SK-N-SH (cell line): ENCODE results near the gene ESRP2. TPM values are rescaled to one million over a fixed set of nuclear protein-coding genes. Genes with fewer than 3 reads are reported as not detected.

ENCODE experiments used
- CTCF ChIA-PET: fragments of 300-600, 350-600 bp; formaldehyde crosslinking; extraction: SDS; loops from one replicate; lab custom pipeline; 2021; lab: Yijun Ruan, JAX
- POLR2A ChIA-PET: fragments of 350-600 bp; sonication (Branson Sonifier 250); formaldehyde crosslinking; extraction: SDS; loops from one replicate; lab custom pipeline; 2020; ENCODE audit warnings: antibody characterized with exemption, inconsistent platforms; lab: Yijun Ruan, JAX
- DNase-seq: peaks from one replicate; pipeline ENCODE4 v3.0.0; 2012
- H2AFZ ChIP-seq: fragments of 200-600 bp; sonication (generic); 2 replicates; pipeline ENCODE4 v1.8.1; 2016; ENCODE audit warnings: antibody characterized with exemption, mild to moderate bottlenecking, low read depth
- H3F3A ChIP-seq: fragments of 200-600 bp; sonication (generic); replicated peaks from 2 replicates; pipeline ENCODE3; 2016; ENCODE audit warnings: antibody characterized with exemption, mild to moderate bottlenecking; ENCODE audit not compliant: insufficient read depth
- H3K27ac ChIP-seq, 2 experiments: fragments of 200-500 bp in 1 of 2; fragments of 200-600 bp in 1 of 2; sonication (Bioruptor generic) in 1 of 2; sonication (generic), shearing (Covaris generic) in 1 of 2; 2 replicates each; pipeline versions ENCODE4 v1.5.1 to v1.6.1; 2014 to 2016; ENCODE audit warnings: low read depth in 2 of 2, inconsistent platforms in 1 of 2, low read length in 1 of 2, mild to moderate bottlenecking in 1 of 2, mixed read lengths in 1 of 2
- H3K27me3 ChIP-seq: fragments of 200-600 bp; sonication (generic), shearing (Covaris generic); 2 replicates; pipeline ENCODE4 v1.6.1; 2016; ENCODE audit warnings: mixed run types; ENCODE audit not compliant: insufficient read depth
- H3K36me3 ChIP-seq, 2 experiments: fragments of 200-500 bp in 1 of 2; fragments of 200-600 bp in 1 of 2; sonication (Bioruptor generic) in 1 of 2; sonication (generic) in 1 of 2; replicated peaks in 1 of 2; 2 replicates each; pipeline versions ENCODE3 to v1.5.1; 2014 to 2016; ENCODE audit warnings: low read length in 1 of 2, mild to moderate bottlenecking in 1 of 2; ENCODE audit not compliant: insufficient read depth in 2 of 2, control insufficient read depth in 1 of 2
- H3K4me1 ChIP-seq, 2 experiments: fragments of 200-500 bp in 1 of 2; fragments of 200-600 bp in 1 of 2; sonication (Bioruptor generic) in 1 of 2; sonication (generic), shearing (Covaris generic) in 1 of 2; 2 replicates each; pipeline versions ENCODE4 v1.5.1 to v1.6.1; 2014 to 2016; ENCODE audit warnings: low read depth in 1 of 2, low read length in 1 of 2, mixed run types in 1 of 2; ENCODE audit not compliant: insufficient read depth in 2 of 2, control insufficient read depth in 1 of 2
- H3K4me2 ChIP-seq: fragments of 200-600 bp; sonication (generic), shearing (Covaris generic); 2 replicates; pipeline ENCODE4 v1.6.1; 2017; ENCODE audit warnings: mixed run types
- H3K4me3 ChIP-seq, 2 experiments: fragments of 200-500 bp in 1 of 2; fragments of 200-600 bp in 1 of 2; sonication (Bioruptor generic) in 1 of 2; sonication (generic), shearing (Covaris generic) in 1 of 2; 2 replicates each; pipeline versions ENCODE4 v1.5.1 to v1.8.1; 2014 to 2016; ENCODE audit warnings: low read depth in 2 of 2, inconsistent platforms in 1 of 2, low read length in 1 of 2, mild to moderate bottlenecking in 1 of 2, mixed read lengths in 1 of 2, moderate library complexity in 1 of 2
- H3K79me2 ChIP-seq: fragments of 200-600 bp; sonication (generic); 2 replicates; pipeline ENCODE4 v1.8.1; 2017; ENCODE audit warnings: mild to moderate bottlenecking; ENCODE audit not compliant: insufficient read depth
- H3K9ac ChIP-seq: fragments of 200-600 bp; sonication (generic); 2 replicates; pipeline ENCODE4 v1.6.1; 2017; ENCODE audit warnings: mixed run types
- H3K9me2 ChIP-seq: fragments of 200-600 bp; sonication (generic); 2 replicates; pipeline ENCODE4 v1.6.1; 2017; ENCODE audit warnings: mixed run types
- H3K9me3 ChIP-seq: fragments of 200-600 bp; sonication (generic); 2 replicates; pipeline ENCODE4 v1.6.1; 2017; ENCODE audit warnings: mixed run types, mild to moderate bottlenecking, moderate library complexity
- H4K20me1 ChIP-seq: fragments of 200-600 bp; sonication (generic); 2 replicates; pipeline ENCODE4 v1.6.1; 2017; ENCODE audit warnings: mild to moderate bottlenecking, mixed run types; ENCODE audit not compliant: insufficient read depth
- CHD2 ChIP-seq: fragments of 150-350 bp; IDR thresholded peaks from 2 replicates; pipeline ENCODE4 v1.6.1; 2018; ENCODE audit warnings: low read length; ENCODE audit not compliant: partially characterized antibody
- ELF1 ChIP-seq: IDR thresholded peaks from 2 replicates; pipeline ENCODE4 v1.4.0; 2012
- GATA2 ChIP-seq: sonication (generic); formaldehyde crosslinking; IDR thresholded peaks from 2 replicates; pipeline ENCODE4 v1.5.0; 2020; ENCODE audit warnings: mild to moderate bottlenecking, missing genetic modification reagents
- POLR2AphosphoS5 ChIP-seq: IDR thresholded peaks from 2 replicates; pipeline ENCODE4 v1.6.1; 2012; ENCODE audit warnings: low read depth, low read length
- RCOR1 ChIP-seq: fragments of 150-350 bp; IDR thresholded peaks from 2 replicates; pipeline ENCODE4 v1.6.1; 2017; ENCODE audit warnings: antibody characterized with exemption, low read length
- RXRA ChIP-seq: IDR thresholded peaks from 2 replicates; pipeline ENCODE4 v1.4.0; 2012; ENCODE audit warnings: low read depth, mild to moderate bottlenecking, borderline replicate concordance
- SIN3A ChIP-seq: IDR thresholded peaks from 2 replicates; pipeline ENCODE4 v1.6.1; 2012; ENCODE audit warnings: low read depth, mild to moderate bottlenecking, low read length, moderate library complexity, borderline replicate concordance
- TEAD4 ChIP-seq: IDR thresholded peaks from 2 replicates; pipeline ENCODE4 v1.4.0; 2012; ENCODE audit warnings: mild to moderate bottlenecking, borderline replicate concordance; ENCODE audit not compliant: insufficient read depth
- WGBS: methylation state at CpG from one replicate; pipeline ENCODE4 v1.1.6; 2017; ENCODE audit warnings: low lambda C conversion rate; 5-methylcytosine and 5-hydroxymethylcytosine counted together
- polyA plus RNA-seq, 3 experiments: library from polyadenylated mRNA; depleted of rRNA; stranded (reverse); fragments of >200 nt; gene quantifications; 2 replicates each; pipeline ENCODE4 v1.2.3, GENCODE V29; 2012
- TF ChIP-seq, protein P1 (sequence below): IDR thresholded peaks from 2 replicates; pipeline ENCODE4 v1.4.0; 2012; ENCODE audit warnings: low read depth
- TF ChIP-seq, protein P2 (sequence below): IDR thresholded peaks from 2 replicates; pipeline ENCODE4 v1.4.0; 2012; ENCODE audit warnings: low read depth, borderline replicate concordance
- TF ChIP-seq, protein P3 (sequence below): IDR thresholded peaks from 2 replicates; pipeline ENCODE4 v1.4.0; 2012; ENCODE audit warnings: low read depth, borderline replicate concordance
- TF ChIP-seq, protein P4 (sequence below): fragments of 150-350 bp; IDR thresholded peaks from 2 replicates; pipeline ENCODE4 v1.6.1; 2016; ENCODE audit warnings: mild to moderate bottlenecking, low read depth, low read length
- TF ChIP-seq, protein P5 (sequence below): IDR thresholded peaks from 2 replicates; pipeline ENCODE4; 2012

ESRP2 gene
- polyA plus RNA-seq, 1 of the 3 experiments (the other 2 are of a cell fraction) = 0.07 TPM

DNA sequence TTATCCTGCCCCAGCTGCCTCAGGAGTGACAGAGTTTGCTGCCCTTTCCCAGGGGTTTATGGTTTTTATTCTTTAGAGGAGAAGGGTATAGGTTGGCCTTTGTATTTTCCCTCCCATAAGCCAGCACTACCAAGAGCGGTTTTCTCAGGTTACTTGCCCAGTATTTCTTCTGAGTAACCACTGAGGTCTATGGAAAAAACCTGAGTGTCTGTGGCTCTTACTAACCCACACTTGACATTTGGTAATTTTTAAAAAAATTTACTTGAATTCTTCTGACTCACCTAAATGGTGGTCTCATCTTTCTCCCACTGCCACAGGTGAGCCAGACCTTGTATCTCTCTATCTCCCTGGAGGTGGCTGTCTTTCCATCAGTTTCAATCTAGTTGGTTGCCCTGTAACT, 34.4 kb upstream of the ESRP2 start:
- H3K27me3 ChIP-seq = no peaks in the 10 kb centered on the region
- H3K36me3 ChIP-seq = peaks cover 8 to 12% of the 10 kb centered on the region in 2 experiments
- H3K27ac ChIP-seq = no peak overlapping the region
- H4K20me1 ChIP-seq = peaks cover 21% of the 10 kb centered on the region
- no peak for DNase-seq
- H3K4me3 ChIP-seq = no peak overlapping the region
- CTCF ChIA-PET = interaction anchor here (13.8 kb wide), 1 partner anchor 61 kb away, joined by 355 read pairs; no protein-coding TSS in a partner anchor
- peaks cover 97% of the 10 kb centered on the region for H3K79me2 ChIP-seq
- no peak for TF ChIP-seq CHD2
- TF ChIP-seq, protein P1, sequence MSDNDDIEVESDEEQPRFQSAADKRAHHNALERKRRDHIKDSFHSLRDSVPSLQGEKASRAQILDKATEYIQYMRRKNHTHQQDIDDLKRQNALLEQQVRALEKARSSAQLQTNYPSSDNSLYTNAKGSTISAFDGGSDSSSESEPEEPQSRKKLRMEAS = no peak
- TF ChIP-seq, protein P2, sequence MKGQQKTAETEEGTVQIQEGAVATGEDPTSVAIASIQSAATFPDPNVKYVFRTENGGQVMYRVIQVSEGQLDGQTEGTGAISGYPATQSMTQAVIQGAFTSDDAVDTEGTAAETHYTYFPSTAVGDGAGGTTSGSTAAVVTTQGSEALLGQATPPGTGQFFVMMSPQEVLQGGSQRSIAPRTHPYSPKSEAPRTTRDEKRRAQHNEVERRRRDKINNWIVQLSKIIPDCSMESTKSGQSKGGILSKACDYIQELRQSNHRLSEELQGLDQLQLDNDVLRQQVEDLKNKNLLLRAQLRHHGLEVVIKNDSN = no peak
- TF ChIP-seq GATA2 (CRISPR knock-in tag) = no peak
- TF ChIP-seq, protein P3, sequence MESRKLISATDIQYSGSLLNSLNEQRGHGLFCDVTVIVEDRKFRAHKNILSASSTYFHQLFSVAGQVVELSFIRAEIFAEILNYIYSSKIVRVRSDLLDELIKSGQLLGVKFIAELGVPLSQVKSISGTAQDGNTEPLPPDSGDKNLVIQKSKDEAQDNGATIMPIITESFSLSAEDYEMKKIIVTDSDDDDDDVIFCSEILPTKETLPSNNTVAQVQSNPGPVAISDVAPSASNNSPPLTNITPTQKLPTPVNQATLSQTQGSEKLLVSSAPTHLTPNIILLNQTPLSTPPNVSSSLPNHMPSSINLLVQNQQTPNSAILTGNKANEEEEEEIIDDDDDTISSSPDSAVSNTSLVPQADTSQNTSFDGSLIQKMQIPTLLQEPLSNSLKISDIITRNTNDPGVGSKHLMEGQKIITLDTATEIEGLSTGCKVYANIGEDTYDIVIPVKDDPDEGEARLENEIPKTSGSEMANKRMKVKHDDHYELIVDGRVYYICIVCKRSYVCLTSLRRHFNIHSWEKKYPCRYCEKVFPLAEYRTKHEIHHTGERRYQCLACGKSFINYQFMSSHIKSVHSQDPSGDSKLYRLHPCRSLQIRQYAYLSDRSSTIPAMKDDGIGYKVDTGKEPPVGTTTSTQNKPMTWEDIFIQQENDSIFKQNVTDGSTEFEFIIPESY = no peak
- TF ChIP-seq, protein P4, sequence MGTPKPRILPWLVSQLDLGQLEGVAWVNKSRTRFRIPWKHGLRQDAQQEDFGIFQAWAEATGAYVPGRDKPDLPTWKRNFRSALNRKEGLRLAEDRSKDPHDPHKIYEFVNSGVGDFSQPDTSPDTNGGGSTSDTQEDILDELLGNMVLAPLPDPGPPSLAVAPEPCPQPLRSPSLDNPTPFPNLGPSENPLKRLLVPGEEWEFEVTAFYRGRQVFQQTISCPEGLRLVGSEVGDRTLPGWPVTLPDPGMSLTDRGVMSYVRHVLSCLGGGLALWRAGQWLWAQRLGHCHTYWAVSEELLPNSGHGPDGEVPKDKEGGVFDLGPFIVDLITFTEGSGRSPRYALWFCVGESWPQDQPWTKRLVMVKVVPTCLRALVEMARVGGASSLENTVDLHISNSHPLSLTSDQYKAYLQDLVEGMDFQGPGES = no peak
- TF ChIP-seq RCOR1 = no peak
- TF ChIP-seq, all 33 proteins: peak for 0
- Histone ChIP-seq H3F3A (peaks cover 8% of the 10 kb centered on the region), H3K9ac (no peak overlapping the region), H3K9me3 (no peaks in the 10 kb centered on the region), H2AFZ (no peak overlapping the region), H3K4me1 (peaks cover 0 to 3% of the 10 kb centered on the region in 2 experiments; a peak in 2 of 4 replicates), H3K4me2 (no peak overlapping the region), H3K9me2 (no peaks in the 10 kb centered on the region)
- 84% methylated on average over 1 of the region's 1 CpG for WGBS
- POLR2A ChIA-PET = no interaction called here

DNA sequence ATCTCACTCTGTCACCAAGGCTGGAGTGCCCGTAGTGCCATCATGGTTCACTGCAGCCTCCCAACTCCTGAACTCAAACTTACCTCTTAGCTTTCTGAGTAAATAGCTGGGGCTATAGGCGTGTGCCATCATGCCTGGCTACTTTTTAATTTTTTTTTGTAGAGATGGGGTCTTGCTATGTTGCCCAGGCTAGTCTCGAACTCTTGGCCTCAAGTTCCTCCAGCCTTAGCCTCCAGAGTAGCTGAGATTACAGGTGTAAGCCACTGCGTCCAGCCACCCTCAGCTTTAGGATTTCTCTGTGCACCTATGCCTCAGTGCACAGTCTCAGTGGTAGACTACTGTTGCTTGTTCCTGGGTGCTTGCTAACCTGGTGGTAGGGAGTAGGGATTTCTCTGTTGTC, 33.9 kb upstream of the ESRP2 start:
- ChIA-PET POLR2A (no interaction called here), CTCF (interaction anchor here (13.8 kb wide), 1 partner anchor 61 kb away, joined by 355 read pairs; no protein-coding TSS in a partner anchor)
- Histone ChIP-seq H3F3A (peaks cover 14% of the 10 kb centered on the region), H3K9me2 (no peaks in the 10 kb centered on the region), H3K79me2 (peaks cover 99% of the 10 kb centered on the region), H3K36me3 (peaks cover 5 to 12% of the 10 kb centered on the region in 2 experiments), H3K4me1 (peaks cover 0 to 4% of the 10 kb centered on the region in 2 experiments; a peak in 2 of 4 replicates), H3K4me3 (no peak overlapping the region), H3K27ac (no peak overlapping the region), H4K20me1 (peaks cover 21% of the 10 kb centered on the region), H3K9ac (no peak overlapping the region), H2AFZ (no peak overlapping the region), H3K4me2 (no peak overlapping the region), H3K27me3 (no peaks in the 10 kb centered on the region), H3K9me3 (no peaks in the 10 kb centered on the region)
- TF ChIP-seq POLR2AphosphoS5 (no peak), TEAD4 (no peak), ELF1 (no peak), RXRA (no peak), SIN3A (no peak)
- TF ChIP-seq, protein P2 = no peak
- TF ChIP-seq, protein P5, sequence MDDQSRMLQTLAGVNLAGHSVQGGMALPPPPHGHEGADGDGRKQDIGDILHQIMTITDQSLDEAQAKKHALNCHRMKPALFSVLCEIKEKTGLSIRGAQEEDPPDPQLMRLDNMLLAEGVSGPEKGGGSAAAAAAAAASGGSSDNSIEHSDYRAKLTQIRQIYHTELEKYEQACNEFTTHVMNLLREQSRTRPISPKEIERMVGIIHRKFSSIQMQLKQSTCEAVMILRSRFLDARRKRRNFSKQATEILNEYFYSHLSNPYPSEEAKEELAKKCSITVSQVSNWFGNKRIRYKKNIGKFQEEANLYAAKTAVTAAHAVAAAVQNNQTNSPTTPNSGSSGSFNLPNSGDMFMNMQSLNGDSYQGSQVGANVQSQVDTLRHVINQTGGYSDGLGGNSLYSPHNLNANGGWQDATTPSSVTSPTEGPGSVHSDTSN = no peak
- TF ChIP-seq, protein P4 = no peak
- no peak for DNase-seq
- 95% methylated on average over 4 of the region's 4 CpGs for WGBS
